HG03439 (cell line): ENCODE measurements around the gene UNC5A.

Experiments
- ATAC-seq: cut with Tn5 transposase; IDR thresholded peaks from one replicate; pipeline ENCODE4 v1.9.1; 2021; ENCODE audit warnings: mild to moderate bottlenecking, moderate library complexity; ENCODE audit not compliant: unreplicated experiment

Gene UNC5A

DNA sequence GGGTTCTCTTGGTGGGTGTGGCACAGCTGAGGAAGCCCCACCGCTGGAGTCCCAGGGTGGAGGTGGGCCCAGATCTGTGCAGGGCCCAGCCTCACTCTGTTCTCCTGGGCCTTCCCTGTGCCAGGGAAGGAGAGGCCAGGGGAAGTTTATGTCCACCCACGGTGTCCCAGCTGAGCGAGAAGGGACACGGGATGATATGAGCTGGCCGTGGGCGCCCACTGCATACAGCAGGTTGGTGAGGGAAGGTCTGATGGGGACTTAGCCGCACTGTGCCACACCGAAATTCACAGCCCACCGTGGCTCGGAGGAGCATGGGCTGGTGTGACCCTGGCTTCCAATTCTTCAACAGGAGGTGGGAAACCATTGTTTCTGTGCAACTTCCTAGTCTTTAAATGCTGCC is 33.9 kb downstream of the UNC5A start:
- no peak for ATAC-seq

DNA sequence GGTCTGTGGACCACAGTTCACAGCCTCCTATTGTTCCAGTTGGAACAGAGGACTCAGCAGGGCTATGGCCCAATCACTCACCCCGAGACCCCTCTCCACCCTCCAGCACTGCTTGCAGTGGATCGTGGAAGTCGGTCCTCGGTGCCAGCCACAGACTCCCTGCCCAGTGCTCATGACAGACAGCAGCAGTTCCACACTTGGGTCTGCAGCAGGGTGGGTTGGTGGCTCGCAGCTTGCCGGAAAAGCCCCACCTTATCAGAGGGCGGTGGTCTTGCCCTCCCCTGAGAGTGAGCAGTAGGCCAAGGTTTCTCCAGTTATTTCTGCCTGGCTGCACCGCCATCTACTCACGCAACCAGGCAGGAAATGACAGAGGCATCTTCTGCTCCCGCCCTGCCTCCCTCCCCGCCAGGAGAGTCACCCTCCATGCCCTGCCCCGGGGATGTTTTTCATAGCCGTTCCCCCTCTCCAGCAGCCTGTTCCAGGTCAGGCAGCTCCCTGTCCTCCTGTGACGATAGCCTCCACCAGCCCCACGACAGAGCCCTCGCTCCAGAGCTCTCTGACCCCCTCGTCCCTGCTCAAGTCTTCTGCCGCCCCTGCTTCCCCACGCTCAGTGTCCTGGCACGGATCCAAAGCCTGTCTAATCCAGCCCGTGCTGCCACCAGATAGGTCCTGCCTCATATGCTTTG is 34.5 kb downstream of the UNC5A start:
- ATAC-seq: no peak

DNA sequence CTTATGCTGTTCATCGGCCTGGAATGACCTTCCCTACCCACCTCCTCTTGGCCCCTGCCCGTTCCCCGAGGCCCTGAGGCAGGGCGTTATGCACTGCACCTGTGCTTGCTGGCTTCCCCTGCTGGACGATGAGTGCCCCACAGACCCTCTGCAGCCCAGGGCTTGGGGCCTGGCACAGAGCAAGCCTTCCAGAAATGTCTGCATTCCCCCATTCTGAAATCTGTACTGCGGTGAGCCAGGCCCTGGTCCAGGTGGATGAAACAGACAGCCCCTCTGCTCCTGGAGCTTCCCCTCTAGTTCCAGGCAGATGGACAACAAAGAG is 35.0 kb downstream of the UNC5A start:
- no peak for ATAC-seq

DNA sequence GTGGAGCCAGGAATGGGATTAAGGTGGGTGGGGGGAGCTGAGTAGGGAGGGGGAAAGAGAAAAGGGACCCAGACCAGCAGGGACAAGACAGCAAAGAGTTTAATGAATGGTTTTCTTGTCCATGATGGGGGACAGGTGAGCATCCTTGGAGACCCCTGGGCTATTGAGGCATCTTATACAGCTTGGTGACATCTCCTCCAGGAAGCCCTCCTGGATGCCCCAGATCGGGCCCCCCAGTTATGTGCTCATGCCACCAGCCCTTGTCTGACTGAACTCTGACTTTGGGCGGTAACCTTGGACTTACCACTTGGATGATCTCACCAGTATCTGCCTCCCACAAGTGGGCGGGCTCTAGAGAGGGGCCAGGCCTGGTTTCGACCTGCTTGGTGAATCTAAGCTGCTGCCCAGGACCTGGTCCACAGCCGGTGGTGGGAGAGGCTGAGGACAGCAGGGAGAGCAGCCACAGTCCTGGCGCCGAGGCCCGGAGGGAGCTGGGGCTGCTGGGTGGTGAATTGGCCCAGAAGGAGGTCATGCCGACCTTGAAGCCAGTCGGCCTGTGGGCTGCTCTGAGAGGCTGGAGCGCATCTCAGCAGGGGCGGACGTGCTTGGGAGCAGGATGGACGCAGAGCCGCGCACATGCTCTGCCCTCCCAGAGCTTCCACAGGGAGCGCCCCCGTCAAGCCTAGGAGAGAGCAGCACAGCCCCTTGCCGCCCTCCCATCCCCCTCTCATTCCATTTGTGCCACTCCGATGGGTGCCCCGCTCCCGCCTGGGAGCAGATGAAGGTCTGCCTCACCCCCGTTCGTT is 36.2 kb downstream of the UNC5A start:
- ATAC-seq: no peak

DNA sequence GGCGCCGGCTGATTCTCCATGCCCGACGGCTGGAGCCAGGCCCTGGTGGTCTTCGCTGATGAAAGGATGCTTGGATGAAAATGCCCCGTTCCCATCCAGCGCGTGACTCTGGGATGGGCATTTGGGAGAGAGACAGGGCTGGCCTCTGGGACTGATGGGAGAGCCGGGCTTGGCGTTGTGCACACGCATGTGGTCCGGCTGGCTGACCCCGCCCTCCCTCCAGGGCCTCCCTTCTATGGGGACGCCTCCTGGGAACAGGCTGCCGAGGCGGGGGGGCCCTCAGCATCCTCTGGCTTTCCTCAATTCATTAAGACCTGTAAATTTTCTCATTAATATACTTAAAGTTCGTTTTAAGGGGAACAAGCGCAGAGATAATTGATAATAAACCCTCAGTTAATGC is 36.8 kb downstream of the UNC5A start:
- no peak for ATAC-seq

DNA sequence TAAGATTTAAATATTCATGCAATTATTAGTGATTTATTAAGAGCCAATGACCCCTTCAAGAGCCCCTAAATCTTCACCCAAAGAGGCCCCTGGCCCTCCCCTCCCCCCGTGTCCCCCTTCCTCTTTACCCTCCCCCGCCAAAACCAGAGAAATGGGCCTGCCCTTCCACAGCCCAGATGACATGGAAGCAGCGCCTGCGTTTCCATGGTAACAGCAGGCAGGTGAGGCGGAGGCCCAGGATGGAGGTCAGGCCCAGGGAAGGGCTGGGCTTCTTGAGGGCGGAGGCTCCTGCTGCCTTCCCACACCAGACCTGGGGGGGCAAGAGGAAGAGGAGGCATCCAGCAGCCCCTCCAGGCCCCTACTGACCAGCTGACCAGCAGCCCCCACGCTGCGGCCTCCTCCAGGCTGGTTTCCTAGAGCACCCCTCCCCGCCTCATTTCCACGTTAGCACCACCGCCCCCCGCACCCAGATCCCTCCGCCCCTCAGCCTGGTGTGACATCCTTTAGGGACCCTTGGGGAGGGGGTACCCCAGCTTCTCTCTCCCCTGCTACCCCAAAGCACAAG is 37.4 kb downstream of the UNC5A start:
- no peak for ATAC-seq

DNA sequence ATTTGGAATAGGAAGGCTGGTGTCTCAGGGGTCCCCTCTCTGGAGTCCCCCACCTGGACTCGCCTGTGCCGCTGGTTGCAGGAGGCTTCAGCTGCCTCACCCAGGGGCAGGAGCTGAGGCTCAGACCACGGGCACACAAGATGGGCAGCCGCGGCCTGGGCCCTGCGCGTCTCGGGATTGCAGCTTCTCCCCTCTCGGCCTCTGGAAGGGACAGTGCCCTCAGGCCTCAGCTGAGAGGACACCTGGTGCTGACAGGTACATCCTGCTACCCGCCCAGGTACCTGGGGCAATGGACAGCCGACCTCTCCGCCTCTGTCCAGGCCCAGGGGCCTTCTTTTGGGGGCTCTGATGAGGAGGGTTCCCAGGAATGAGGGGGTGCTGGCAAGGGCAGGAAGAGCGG is 38.3 kb downstream of the UNC5A start:
- ATAC-seq: no peak

DNA sequence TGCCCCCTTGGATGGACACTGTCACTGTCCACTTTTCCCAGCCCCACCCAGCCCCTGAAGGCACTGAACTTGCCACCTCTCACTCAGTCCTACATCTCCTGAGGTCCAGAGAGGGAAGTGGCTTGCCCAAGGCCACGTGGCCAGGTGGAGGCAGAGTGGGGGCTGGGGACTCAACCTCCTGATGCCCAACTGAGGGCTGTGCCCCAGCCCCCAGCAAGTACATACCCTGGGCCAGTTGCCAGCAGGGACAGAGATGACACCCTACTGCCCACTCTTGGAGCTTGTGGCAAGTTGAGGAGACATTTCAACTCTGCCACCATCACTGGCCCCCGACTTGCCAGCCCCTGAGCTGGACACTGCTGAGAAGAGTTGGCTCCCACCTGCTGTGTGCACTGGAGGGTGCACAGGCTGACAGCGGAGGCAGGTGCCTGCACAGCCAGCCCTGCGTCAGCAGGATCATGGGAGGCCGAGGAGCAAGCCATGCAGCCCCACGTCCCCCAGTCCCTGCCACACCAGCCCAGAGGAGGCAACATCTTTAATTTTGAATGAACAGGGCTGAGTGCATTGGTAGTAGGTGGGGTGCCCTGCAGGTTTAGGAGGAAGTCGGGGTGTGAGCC is 39.4 kb downstream of the UNC5A start:
- no peak for ATAC-seq

DNA sequence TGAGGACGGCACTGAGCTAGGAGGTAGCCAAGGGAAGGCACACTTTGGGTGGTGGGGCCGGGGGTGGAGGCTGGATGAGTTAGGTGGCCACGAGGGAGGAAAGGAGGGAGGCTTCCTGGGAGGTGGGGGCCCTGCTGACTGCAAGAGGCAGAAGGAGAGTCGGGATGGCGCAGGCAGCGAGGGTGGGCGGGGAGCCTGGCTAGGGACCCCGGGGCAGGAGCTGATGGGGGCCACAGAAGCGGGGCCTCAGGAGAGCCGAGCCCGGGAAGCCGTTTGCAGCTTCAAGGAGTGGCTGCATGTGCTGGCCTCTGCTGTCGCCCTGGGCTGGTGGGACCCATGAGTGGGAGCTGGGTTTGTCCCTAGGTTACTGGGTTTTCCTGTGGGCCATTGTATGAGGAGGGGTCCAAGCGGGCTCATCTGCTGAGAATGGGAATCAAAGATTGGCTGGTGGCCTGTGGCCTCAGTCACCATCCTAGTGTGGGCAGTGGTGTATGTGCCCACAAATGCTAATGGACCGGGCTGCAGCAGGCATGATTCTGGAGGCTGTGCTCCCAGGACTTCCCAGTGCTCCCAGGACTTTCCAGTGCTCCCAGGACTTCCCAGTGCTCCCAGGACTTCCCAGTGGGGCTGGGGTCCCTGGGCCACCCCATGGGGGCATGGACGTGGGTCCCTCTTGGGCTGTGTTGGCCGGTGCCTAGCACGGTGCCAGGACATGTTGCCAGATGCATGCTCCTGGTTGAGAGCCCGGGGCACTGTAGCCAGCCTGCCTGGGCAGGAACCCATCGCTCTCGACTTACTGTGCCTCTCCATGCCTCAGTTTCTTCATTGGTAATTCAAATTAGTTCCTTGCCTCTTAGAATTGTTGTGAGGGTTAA is 40.2 kb downstream of the UNC5A start:
- ATAC-seq: no peak

DNA sequence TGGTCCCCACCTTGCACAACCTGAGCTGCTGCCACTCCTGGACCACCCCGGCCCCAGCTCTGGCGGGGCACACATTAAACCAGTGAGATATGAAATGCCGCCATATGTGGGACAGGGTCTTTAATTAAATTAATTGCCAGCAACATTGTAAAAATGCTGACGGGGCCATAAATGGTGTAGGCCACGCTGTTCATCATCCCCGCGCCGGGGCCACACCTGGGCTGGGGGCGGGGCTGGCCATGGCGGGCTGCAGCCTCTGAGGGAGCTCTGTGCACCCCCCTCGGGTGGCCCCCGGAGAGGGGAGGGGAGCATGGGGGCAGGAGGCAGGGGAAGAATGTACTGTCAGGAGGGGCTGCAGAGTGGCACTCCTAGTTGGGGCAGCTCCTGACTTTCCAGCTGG is 41.0 kb downstream of the UNC5A start:
- no peak for ATAC-seq

DNA sequence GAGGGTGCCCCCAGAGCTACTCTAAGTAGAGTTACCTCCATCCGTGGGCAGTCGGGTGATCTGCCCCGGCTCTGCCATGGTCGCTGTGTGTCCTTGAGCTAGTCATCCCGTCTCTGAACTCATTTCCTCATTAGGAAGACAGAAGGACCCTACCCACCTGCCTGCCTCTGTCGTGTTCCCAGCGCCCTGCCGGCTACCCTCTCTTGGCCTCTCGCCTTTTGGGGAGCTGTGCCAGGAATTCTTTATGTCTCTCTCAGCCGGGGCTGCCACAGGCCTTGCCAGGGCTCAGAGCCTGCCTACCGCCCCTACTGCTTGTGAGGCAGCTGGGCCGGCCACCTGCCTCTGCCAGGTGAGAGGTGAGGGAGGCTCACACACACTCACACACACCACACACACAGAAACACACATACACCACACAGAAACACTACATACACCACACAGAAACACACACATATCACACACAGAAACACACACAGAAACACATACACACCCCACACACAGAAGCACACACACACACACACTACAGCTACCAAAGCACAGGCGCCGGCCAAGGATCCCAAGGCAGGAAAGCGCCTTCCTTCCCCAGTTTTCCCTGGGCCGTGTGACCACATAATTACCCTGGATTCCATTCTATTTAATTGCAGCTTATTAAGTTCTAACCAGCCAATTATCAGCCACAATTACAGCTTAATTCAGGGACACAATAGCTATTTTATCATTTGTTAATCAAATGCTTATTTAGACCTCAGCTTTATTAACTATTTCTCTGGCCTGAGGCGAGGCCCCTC is 41.7 kb downstream of the UNC5A start:
- no peak for ATAC-seq

DNA sequence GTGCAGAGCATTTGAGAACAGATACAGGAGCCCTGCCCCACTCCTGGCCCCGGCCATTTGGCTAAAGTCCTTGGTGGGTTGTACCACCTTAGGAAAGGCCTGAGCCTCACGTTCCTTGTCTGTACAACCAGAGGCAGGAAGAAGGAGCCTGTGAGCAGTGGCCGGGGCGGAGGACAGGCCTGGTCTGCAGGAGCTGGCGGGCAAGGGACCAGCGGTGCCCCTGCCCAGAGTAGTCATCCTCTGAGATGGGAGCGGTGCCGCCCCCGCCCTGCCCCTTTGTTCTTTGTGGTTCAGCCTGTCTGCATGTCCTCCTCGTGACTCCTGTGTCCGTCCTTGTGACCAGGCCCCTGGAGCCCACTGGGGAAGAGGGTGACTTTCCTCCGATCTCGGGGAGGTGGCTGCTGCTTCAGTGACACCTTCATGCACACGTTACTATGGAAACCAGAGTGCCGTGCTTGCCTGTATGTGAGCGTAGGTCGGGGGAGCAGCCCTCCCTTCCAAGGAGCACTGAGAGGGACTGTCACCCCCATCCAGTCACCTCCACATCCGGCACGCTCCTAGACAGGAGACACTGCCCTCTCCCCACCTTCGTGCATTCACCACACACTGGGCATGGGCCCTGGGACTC is 42.9 kb downstream of the UNC5A start:
- ATAC-seq: no peak

DNA sequence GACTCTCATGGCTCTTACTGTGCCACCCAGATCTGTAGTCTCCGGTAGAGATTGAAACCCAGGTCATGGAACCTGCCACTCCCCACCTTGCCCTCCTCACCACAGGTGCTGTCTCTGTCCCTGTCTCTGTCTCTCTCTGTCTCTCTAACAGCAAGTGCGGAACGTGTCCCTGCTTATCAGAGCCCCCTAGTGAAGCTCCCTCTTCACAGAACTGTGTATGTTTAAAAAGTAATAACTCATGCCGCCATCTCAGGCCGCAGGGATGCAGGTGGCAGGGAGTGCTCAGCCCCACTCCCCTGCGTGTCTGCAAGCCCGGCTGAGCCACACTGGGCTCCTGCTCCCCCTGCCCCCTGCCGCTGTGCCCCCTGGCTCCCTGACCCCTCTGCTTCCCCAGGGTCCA is 43.8 kb downstream of the UNC5A start:
- no peak for ATAC-seq

DNA sequence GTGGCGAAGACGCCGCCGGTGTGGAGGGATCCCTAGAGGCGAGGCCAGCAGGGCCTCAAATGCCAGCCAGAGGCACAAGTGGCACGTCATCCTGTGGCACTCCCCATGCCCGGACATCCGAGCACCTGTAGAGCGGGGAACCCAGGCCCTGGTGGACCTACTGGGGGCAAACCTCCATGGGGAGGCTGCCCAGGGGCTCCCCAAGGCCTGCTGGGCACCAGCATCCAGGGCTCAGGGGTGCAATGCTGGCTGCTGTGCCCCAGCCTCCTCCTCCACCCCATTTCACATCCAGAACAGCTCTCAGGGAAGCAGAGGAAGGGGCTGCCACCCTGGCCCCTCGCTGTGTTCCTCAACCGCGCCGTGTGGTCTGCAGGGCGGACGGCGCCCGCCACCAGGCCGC is 45.2 kb downstream of the UNC5A start:
- ATAC-seq: no peak

DNA sequence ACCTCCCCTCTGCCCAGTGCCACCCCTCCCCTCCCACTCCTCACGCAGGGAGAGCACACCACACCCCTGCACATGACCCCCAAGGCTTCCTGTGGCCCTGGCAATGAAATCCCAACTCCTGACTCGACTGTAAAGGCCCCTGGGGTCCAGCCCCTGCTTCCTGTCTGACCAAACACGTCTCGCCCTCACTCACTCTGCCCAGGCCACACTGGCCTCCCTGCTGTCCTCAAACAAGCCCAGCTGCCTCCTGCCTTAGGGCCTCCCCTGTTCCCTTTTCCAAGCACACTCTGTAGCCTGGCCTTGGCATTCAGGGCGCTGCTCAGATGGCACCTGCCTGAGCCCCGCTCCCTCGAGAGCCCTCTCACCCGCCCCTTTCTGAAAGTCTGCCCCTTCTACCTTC is 46.4 kb downstream of the UNC5A start:
- no peak for ATAC-seq

DNA sequence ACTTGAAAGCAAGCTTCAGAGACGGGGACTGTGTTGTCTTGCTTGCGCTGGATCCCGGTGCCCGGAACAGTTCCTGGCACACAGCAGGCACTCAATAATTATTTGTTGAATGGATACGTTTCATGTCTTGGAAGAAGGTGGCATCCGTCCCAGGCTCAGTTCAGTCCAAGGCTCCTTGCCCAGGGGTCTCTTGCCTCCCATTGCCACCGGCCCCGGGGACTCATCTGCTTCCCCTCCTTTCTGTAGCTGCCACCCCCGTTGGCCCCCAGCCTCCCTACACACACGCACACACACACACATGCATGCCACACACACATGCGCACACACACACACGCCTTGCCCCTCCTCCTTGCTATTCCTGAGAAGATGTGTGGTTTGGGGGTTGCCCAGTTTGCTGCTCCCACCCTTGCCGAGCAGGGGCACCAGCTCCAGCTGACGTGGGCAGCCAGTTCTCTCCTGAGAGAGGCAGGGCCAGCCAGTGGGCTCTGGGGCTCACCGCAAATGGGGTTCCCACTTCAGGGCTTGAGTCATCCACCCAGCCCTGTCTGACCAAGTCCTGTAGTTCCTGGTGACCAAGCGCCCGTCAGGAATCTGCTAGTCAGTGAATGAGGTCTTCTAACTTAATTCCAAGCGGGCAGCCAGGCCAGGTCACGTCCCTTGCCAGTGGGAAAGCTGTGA is 47.0 kb downstream of the UNC5A start:
- ATAC-seq: no peak

DNA sequence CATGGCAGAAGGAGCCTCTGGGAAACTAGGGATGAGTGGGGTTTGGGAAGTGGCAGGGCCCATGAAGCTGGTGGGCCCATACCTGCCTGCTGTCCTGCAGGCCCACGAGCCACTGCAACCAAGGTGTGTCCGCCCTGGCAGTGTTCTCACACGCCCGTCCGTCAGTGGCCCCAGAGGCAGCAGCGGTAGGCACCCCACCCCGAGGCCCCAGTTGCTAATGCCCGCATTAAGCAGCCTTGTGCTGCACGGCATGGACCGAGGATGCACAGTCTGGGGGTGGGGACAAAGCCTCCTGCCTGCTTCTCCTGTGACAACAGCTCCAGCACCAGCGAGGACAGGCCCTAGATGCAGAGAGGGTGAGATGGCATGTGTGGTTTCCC is 47.5 kb downstream of the UNC5A start:
- no peak for ATAC-seq

DNA sequence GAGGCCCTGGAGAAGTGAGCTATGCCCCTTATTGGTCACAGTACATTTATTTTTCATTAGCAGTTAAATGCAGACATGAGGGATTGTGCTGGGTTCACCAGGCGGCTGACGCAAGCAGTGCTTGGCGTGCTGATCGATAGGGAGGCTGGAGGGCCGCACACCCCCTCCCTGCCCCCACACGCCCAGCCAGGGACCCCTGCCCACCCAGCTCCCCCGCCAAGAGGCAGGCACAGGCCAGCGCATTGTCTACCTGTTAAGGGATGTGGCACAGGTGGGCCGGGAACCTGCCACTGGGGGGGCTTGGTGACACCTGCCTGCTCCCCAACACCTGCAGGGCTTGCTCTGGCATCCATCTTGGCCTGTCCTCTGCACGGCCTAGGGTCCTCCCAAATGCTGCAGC is 49.6 kb downstream of the UNC5A start:
- no peak for ATAC-seq

DNA sequence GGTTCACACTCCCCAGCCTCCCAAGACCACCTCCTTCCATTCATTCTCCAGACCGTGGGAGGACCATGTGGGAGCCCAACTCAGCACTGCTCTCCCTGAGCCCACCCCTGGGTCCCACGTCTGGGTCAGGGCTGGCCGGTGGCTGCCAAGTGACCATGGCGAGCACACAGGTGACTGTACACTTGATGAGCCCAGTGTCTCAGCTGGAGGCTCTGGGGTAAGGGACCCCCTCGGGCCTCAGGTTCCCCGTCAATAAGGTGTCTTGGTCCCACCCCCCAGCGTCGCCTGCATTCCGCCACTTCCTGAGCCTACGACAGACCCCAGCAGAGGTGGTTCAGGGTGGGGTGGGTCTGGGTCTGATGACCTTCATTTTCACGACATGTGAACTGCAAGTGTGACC is 50.0 kb downstream of the UNC5A start:
- no peak for ATAC-seq
